ENCODE results near the gene UGT1A10. TPM values are rescaled to one million over a fixed set of nuclear protein-coding genes. Genes with fewer than 3 reads are reported as not detected.
"Not testable (repeated sequence)": the region's sequence is repeated elsewhere in the genome, so short reads cannot be mapped to it uniquely, and the experiment has no call there.

UGT1A10 gene
- total RNA-seq, 2 experiments from 2014 or later, result not detected

DNA sequence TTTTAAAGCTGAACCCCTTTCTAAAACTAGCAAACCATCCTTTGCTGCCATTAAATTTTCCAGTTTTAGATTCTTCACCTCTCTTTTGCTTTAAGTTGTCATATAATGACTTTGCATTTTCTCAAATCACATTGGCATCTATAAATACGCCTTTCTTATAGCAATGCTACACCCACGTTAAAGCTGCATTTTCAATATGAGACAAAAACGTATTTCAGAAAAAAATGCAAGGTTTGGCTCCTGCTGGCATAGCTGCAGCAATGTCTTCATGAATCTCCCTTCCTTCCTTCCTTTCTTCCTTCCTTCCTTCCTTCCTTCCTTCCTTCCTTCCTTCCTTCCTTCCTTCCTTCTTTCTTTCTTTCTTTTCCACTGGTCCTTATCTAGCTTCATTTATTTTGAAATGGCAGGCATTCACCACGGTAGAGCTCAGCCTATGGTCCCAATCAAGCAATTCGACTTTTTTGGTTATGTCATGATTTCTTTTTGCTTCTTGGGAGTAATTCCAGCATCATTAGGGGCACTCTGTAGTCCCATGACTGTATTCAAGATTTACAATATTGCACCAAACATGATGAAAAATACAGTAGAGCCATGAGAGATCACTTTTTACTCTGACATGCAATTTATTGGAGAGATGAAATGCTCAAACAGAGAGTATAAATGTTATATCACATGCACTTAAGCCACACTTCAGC is 8.8 kb upstream of the UGT1A10 start:
- CTCF ChIA-PET, result no interaction called here
- Mint-ChIP-seq H3K27ac (no peak overlapping the region), H3K4me1 (no peaks in the 10 kb centered on the region), H3K27me3 (peaks cover 50% of the 10 kb centered on the region), H3K36me3 (peaks cover 2% of the 10 kb centered on the region), H3K4me3 (no peak overlapping the region), H3K9me3 (ENCODE audit: low read depth) (peaks cover 5% of the 10 kb centered on the region)
- ATAC-seq (no peak), DNase-seq (no peak)

DNA sequence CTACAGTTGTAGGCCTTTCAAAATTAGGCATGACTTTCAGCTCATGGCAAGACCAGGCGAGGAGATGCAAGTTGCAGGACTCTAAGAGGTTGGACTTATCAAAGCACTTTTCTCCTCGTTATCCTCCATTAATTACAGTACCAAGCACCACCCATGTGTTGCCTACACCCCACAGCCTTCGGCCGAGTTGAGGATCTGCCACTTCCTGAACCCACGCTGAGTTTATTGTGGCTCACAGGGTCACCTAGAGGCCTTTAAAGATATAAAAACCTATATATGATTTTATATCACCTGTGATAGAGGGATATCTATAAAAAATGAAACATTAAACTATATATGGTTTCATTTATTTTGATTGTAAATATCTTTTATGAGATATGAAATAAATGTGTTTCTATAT is 2.6 kb downstream of the UGT1A10 start:
- H3K9me3 Mint-ChIP-seq (ENCODE audit: low read depth), result no peaks in the 10 kb centered on the region
- H3K4me3 Mint-ChIP-seq, result no peak overlapping the region
- CTCF ChIA-PET, result no interaction called here
- ATAC-seq (no peak), DNase-seq (no peak)
- no peaks in the 10 kb centered on the region for H3K36me3 Mint-ChIP-seq
- no peaks in the 10 kb centered on the region for H3K4me1 Mint-ChIP-seq
- no peak overlapping the region for H3K27ac Mint-ChIP-seq
- peaks cover 33% of the 10 kb centered on the region for H3K27me3 Mint-ChIP-seq

DNA sequence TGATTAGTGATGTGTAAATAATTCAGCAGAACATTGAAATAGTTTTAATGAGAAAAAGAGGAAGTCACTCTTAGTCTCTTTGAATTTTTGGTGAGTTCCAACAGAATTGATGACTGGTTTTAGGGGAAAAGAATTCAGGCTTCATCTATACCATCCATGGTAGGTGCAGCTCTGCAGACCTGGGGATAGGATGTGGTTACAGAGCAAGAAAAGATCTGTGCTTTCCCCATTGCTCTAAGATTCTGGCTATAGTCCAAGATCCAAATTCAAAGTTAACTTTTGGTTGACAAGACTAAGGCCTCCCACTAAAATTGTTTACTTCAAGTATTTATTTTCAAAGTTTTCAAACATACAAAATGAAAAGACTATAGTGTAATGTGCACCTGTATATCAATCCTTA is 3.6 kb downstream of the UGT1A10 start:
- Mint-ChIP-seq H3K27me3 (peaks cover 26% of the 10 kb centered on the region), H3K4me3 (no peak overlapping the region)
- no peak for DNase-seq

DNA sequence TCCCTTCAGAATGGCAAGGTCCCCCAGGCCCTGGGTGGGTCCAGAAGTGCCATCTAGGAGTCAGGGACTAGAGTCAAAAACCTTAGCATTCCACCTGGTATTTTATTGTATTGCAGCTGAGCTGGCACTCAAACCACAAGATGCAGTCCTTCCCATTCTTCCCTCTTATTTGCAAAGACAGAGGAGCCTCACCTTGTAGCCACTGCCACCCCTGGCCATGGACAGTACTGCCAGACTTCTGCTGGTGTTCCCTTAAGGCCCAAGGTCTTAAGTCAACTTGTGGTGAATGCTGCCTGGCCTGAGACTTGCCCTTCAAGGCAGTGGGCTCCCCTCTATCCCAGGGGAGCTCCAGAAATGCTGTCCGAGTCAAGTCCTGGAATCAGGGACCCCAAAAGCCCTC is 6.9 kb downstream of the UGT1A10 start:
- H3K27ac Mint-ChIP-seq, result no peak overlapping the region
- H3K4me1 Mint-ChIP-seq, result no peaks in the 10 kb centered on the region
- peaks cover 19% of the 10 kb centered on the region for H3K27me3 Mint-ChIP-seq
- H3K4me3 Mint-ChIP-seq, result no peak overlapping the region
- no peak for ATAC-seq
- peaks cover 9% of the 10 kb centered on the region for H3K9me3 Mint-ChIP-seq (ENCODE audit: low read depth)
- CTCF ChIA-PET, result no interaction called here
- no peak for DNase-seq
- peaks cover 5% of the 10 kb centered on the region for H3K36me3 Mint-ChIP-seq

More for the DNA sequence above, 3.6 kb downstream of the UGT1A10 start:
- no peaks in the 10 kb centered on the region for H3K9me3 Mint-ChIP-seq (ENCODE audit: low read depth)
- H3K27ac Mint-ChIP-seq, result no peak overlapping the region
- ATAC-seq, result no peak
- CTCF ChIA-PET, result no interaction called here
- H3K36me3 Mint-ChIP-seq, result no peaks in the 10 kb centered on the region
- H3K4me1 Mint-ChIP-seq, result no peaks in the 10 kb centered on the region

DNA sequence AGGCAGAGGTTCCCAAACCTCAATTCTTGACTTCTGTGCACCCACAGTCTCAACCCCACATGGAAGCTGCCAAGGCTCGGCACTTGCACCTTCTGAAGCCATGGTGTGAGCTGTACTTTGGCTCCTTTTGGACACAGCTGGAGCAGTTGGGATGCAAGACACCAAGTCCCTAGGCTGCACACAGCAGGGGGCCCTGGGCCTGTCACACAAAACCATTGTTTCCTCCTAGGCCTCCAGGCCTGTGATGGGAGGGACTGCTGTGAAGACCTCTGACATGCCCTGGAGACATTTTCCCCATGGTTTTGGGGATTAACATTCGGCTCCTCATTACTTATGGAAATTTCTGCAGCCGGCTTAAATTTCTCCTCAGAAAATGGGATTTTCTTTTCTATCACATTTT is 9.8 kb downstream of the UGT1A10 start:
- H3K4me1 Mint-ChIP-seq; H3K27ac Mint-ChIP-seq; H3K9me3 Mint-ChIP-seq (ENCODE audit: low read depth); DNase-seq; ATAC-seq; H3K4me3 Mint-ChIP-seq; CTCF ChIA-PET; H3K36me3 Mint-ChIP-seq: not testable (repeated sequence)
- H3K27me3 Mint-ChIP-seq, result peaks cover 33% of the 10 kb centered on the region

DNA sequence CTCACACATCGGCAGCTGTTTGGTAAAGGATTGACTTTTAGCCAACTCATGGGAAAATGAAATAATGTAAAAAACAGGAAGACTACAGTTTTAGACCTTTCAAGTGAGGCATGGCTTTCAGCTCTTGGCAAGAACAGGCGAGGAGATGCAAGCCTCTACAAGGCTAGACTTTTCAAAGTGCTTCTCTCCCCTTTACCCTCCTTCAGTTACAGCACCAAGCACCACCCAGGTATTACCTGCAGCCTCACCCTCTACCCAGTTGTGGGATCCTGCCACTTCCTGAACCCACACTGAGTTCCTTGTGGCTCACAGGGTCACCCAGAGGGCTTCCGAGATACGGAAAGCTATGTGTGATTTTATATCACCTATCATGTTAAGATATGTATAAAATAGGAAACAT is 14.7 kb downstream of the UGT1A10 start:
- ATAC-seq (no peak), DNase-seq (no peak)
- CTCF ChIA-PET, result no interaction called here
- no peak overlapping the region for H3K27ac Mint-ChIP-seq
- peaks cover 59% of the 10 kb centered on the region for H3K27me3 Mint-ChIP-seq
- H3K9me3 Mint-ChIP-seq (ENCODE audit: low read depth), result peaks cover 6% of the 10 kb centered on the region
- H3K4me1 Mint-ChIP-seq, result peaks cover 11% of the 10 kb centered on the region
- H3K4me3 Mint-ChIP-seq, result no peak overlapping the region
- peaks cover 5% of the 10 kb centered on the region for H3K36me3 Mint-ChIP-seq

DNA sequence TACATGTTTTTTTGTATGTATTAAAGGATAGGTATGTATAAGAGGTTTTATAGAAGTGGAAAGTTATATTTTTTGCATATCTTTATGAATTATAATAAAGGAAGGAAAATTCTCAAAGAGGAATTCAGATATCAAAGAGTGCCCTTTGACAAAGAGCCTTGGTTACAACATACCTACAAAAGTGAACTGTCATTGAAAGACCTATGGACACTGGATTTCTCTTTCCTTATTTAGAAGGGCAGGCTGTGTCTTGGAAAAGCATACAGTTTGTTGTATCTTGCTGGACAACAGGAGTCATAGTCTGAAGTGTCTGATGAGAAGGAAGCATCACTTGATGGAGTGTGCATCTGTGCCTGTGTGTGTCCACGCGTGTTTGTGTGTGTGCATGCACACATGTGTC is 15.2 kb downstream of the UGT1A10 start:
- ATAC-seq, result no peak
- Mint-ChIP-seq H3K9me3 (ENCODE audit: low read depth) (peaks cover 5% of the 10 kb centered on the region), H3K27ac (no peak overlapping the region), H3K4me1 (peaks cover 15% of the 10 kb centered on the region), H3K4me3 (no peak overlapping the region), H3K36me3 (peaks cover 3% of the 10 kb centered on the region), H3K27me3 (peaks cover 62% of the 10 kb centered on the region)
- DNase-seq, result no peak
- CTCF ChIA-PET, result no interaction called here

DNA sequence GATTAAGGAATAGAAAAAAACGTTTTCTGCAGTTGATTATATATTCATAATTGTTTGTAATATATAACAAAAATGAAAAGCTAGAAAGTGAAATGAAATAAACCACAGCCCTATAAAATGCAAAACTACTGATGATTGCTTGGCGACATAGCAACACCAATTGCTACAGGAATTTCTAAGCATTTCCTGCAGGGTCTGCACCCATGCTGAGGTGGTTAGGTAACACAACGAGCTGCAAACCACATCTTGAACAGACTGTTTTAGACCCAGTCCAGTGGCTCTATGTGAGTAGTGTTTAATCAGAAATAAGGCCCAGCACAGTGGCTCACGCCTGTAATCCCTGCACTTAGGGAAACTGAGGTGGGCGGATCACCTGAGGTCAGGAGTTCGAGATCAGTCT is 18.3 kb downstream of the UGT1A10 start:
- CTCF ChIA-PET, result no interaction called here
- Mint-ChIP-seq H3K4me1 (peaks cover 18% of the 10 kb centered on the region), H3K4me3 (no peak overlapping the region), H3K36me3 (no peaks in the 10 kb centered on the region), H3K27ac (no peak overlapping the region), H3K27me3 (peaks cover 78% of the 10 kb centered on the region), H3K9me3 (ENCODE audit: low read depth) (no peaks in the 10 kb centered on the region)
- DNase-seq (no peak), ATAC-seq (no peak)

DNA sequence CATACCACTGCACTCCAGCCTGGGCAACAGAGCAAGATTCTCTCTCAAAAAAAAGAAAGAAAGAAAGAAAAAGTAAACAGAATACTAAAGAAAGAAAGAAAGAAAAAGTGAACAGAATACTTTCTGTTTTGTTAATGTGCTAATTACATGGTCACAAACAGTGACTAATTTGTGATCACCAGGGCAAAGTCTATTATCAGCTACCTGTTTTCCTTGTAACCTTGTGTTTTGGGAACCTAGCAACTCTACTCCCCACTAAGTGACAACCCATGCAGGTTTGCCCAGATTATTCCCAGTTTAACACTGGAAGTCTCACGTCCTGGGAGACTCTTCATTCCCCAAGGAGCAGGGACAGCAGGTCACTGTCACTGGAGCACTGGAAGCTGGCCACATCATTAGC is 18.8 kb downstream of the UGT1A10 start:
- peaks cover 78% of the 10 kb centered on the region for H3K27me3 Mint-ChIP-seq
- no peak overlapping the region for H3K27ac Mint-ChIP-seq
- H3K4me1 Mint-ChIP-seq, result peaks cover 18% of the 10 kb centered on the region
- H3K36me3 Mint-ChIP-seq, result no peaks in the 10 kb centered on the region
- ATAC-seq, result no peak
- H3K9me3 Mint-ChIP-seq (ENCODE audit: low read depth), result no peaks in the 10 kb centered on the region
- CTCF ChIA-PET, result no interaction called here
- DNase-seq, result no peak
- H3K4me3 Mint-ChIP-seq, result no peak overlapping the region

DNA sequence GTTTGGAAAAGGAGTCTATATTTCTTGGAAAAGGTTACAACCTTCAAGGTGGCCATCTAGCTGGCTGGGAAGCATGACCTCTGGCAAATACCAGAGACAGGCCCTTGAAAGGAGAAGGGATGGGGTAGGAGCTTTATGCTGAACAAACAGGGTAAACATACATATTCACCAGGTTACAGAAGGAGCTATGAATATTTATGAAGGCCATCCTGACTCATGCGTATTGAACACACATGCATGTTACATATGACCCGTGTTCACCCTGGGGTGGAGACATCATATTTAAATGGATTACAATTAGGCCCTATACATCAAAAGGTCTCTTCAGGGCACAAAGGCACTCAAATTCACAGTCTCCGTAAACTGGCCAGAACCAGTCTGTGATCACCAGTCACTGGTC is 19.7 kb downstream of the UGT1A10 start:
- CTCF ChIA-PET; H3K36me3 Mint-ChIP-seq; DNase-seq; H3K4me3 Mint-ChIP-seq; H3K9me3 Mint-ChIP-seq (ENCODE audit: low read depth); H3K27ac Mint-ChIP-seq; ATAC-seq: not testable (repeated sequence)
- H3K27me3 Mint-ChIP-seq, result peaks cover 77% of the 10 kb centered on the region
- H3K4me1 Mint-ChIP-seq, result peaks cover 18% of the 10 kb centered on the region

DNA sequence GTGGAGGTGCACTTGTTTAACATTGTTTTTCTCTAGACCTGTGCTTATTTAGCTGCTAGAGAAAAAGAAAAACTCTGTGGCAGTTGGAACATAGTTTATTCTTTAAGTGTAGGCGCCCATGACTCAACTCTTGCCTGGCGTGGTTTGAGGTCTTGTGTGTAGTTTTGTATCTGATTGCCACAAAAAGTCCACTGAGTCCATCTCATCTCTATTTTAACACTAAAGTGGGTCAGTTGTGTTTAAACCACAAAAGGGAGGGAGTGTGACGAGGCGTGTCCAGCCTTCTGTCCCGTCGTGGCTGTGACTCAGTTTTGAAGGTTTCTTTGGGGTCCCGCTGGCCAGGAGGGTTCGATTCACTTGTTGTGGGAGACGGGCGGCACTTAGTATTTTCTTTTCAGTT is 20.2 kb downstream of the UGT1A10 start:
- Mint-ChIP-seq H3K4me1 (peaks cover 18% of the 10 kb centered on the region), H3K9me3 (ENCODE audit: low read depth) (no peaks in the 10 kb centered on the region), H3K4me3 (no peak overlapping the region), H3K27ac (no peak overlapping the region), H3K27me3 (peaks cover 76% of the 10 kb centered on the region), H3K36me3 (no peaks in the 10 kb centered on the region)
- ATAC-seq, result peak; percentile 9
- CTCF ChIA-PET, result no interaction called here
- DNase-seq, result peak; percentile 46

DNA sequence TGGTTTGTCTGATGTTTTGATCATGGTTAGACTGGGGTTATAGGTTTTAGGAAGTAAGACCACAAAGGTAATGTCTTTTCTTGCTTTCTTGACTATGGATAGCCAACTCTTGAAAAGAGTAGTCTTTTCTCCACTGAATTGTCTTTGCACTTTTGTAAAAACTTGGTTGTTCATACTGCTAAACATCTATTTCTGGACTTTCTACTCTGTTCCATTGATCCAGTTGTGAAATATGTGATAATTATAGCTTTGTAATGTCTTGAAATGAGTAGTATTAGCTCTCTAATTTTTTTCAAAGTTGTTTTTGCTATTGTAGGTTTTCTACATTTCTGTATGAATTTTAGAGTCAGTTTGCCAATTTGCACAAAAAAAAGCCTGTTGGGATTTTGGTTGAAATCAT is 22.4 kb downstream of the UGT1A10 start:
- no peak overlapping the region for H3K4me3 Mint-ChIP-seq
- CTCF ChIA-PET, result no interaction called here
- no peaks in the 10 kb centered on the region for H3K36me3 Mint-ChIP-seq
- H3K27ac Mint-ChIP-seq, result no peak overlapping the region
- DNase-seq (no peak), ATAC-seq (no peak)
- H3K27me3 Mint-ChIP-seq, result peaks cover 75% of the 10 kb centered on the region
- H3K4me1 Mint-ChIP-seq, result peaks cover 18% of the 10 kb centered on the region
- no peaks in the 10 kb centered on the region for H3K9me3 Mint-ChIP-seq (ENCODE audit: low read depth)

DNA sequence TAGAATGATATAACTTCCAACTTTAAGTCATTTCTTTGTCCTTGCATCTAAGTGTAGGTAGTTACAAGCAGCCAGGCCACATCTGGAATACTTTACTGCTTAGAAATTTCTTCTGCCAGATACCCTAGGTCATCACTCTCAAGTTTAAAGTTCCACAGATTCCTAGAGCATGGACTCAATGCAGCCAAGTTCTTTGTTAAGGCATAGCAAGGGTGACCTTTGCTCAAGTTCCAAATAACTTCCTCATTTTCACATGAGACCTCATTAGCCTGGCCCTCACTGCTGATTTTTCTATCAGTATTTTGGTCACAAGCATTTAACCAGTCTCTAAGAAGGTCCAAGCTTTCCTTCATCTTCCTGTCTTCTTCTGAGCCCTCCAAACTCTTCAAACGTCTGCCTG is 27.7 kb downstream of the UGT1A10 start:
- Mint-ChIP-seq H3K4me3 (no peak overlapping the region), H3K27me3 (peaks cover 51% of the 10 kb centered on the region), H3K36me3 (no peaks in the 10 kb centered on the region), H3K9me3 (ENCODE audit: low read depth) (no peaks in the 10 kb centered on the region), H3K27ac (no peak overlapping the region), H3K4me1 (no peaks in the 10 kb centered on the region)
- ATAC-seq, result no peak
- CTCF ChIA-PET, result no interaction called here
- no peak for DNase-seq

DNA sequence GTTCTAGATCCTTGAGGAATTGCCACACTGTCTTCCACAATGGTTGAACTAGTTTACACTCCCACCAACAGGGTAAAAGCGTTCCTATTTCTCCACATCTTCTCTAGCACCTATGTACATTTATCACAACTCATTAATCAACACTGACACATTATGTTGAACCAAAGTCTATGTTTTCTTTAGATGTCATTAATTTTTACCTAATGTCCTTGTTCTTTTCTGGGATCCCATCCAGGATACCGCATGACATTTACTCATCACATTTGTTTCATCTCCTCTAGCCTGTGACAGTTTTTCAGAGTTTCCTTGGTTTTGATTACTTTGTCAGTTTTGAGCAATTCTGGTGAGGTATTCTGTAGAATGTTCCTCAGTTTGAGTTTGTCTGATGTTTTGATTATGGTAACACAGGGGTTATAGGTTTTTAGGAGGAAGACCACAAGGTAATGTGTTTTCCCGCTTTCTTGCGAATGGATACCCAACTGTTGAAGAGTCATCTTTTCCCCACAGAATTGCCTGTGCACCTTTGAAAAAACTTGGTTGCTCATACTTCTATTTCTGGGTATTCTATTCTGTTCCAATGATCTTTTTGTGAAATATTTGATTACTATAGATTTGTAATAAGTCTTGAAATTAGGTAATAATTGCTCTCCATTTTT is 32.5 kb downstream of the UGT1A10 start:
- Mint-ChIP-seq H3K36me3 (no peaks in the 10 kb centered on the region), H3K27ac (no peak overlapping the region), H3K9me3 (ENCODE audit: low read depth) (no peaks in the 10 kb centered on the region), H3K4me3 (no peak overlapping the region), H3K4me1 (no peaks in the 10 kb centered on the region), H3K27me3 (peaks cover 26% of the 10 kb centered on the region)
- ATAC-seq, result no peak
- DNase-seq, result no peak
- CTCF ChIA-PET, result no interaction called here

Data from activated CD8-positive, alpha-beta memory T cell treated with anti-CD3 and anti-CD28 coated beads, Interleukin-2, amount 10 ng/mL, durations not matched to agents 7 days and 5 days (primary cell).